ENCODE data around the gene MYO10.

MYO10 gene

GRCh38 chr5:16712620-16713019 is 223.5 kb downstream of the MYO10 start:
- no peak for TF ChIP-seq USF1 (IDR thresholded peaks at IDR 0.05)
- TF ChIP-seq TCF12 (IDR thresholded peaks at IDR 0.05; ENCODE audit: low read depth) = no peak
- no peak for TF ChIP-seq NFIC (IDR thresholded peaks at IDR 0.05)
- no peak for TF ChIP-seq ZBTB7A (IDR thresholded peaks at IDR 0.05; ENCODE audit: low read depth)
- no peak for TF ChIP-seq EP300 (IDR thresholded peaks at IDR 0.05; ENCODE audit: borderline replicate concordance)
- TF ChIP-seq EGR1 (IDR thresholded peaks at IDR 0.05) = no peak

- TF ChIP-seq CEBPB (IDR thresholded peaks at IDR 0.05) (no peak), ZBTB7A (IDR thresholded peaks at IDR 0.05; ENCODE audit: low read depth) (no peak), USF1 (IDR thresholded peaks at IDR 0.05) (no peak), TAF1 (IDR thresholded peaks at IDR 0.05; ENCODE audit: low read depth) (no peak), RAD21 (IDR thresholded peaks at IDR 0.05; ENCODE audit: low read depth) (no peak), MAX (IDR thresholded peaks at IDR 0.05) (no peak), EGR1 (IDR thresholded peaks at IDR 0.05) (no peak)
These were observed 223.9 kb downstream of the MYO10 start for GRCh38 chr5:16712178-16712577.

GRCh38 chr5:16709691-16710433 is 226.2 kb downstream of the MYO10 start:
- TF ChIP-seq MAX (IDR thresholded peaks at IDR 0.05) (no peak), CREB1 (IDR thresholded peaks at IDR 0.05; ENCODE audit: low read depth) (no peak), YY1 (IDR thresholded peaks at IDR 0.05; ENCODE audit: low read depth) (no peak), RAD21 (IDR thresholded peaks at IDR 0.05; ENCODE audit: low read depth) (no peak), EGR1 (IDR thresholded peaks at IDR 0.05) (no peak), TAF1 (IDR thresholded peaks at IDR 0.05; ENCODE audit: low read depth) (no peak), USF1 (IDR thresholded peaks at IDR 0.05) (no peak), ZBTB7A (IDR thresholded peaks at IDR 0.05; ENCODE audit: low read depth) (no peak), REST (IDR thresholded peaks at IDR 0.05; ENCODE audit: low read depth) (no peak), EP300 (IDR thresholded peaks at IDR 0.05; ENCODE audit: borderline replicate concordance) (no peak), CEBPB (IDR thresholded peaks at IDR 0.05) (no peak), FOXM1 (IDR thresholded peaks at IDR 0.05; ENCODE audit: borderline replicate concordance, low read depth) (no peak), TEAD4 (IDR thresholded peaks at IDR 0.05) (no peak), NFIC (IDR thresholded peaks at IDR 0.05) (no peak), TCF12 (IDR thresholded peaks at IDR 0.05; ENCODE audit: low read depth) (no peak)

GRCh38 chr5:16707869-16708192 is 228.3 kb downstream of the MYO10 start:
- TF ChIP-seq CREB1 (IDR thresholded peaks at IDR 0.05; ENCODE audit: low read depth) (no peak), CEBPB (IDR thresholded peaks at IDR 0.05) (no peak), NFIC (IDR thresholded peaks at IDR 0.05) (no peak), ZBTB7A (IDR thresholded peaks at IDR 0.05; ENCODE audit: low read depth) (no peak), FOXM1 (IDR thresholded peaks at IDR 0.05; ENCODE audit: borderline replicate concordance, low read depth) (no peak), RAD21 (IDR thresholded peaks at IDR 0.05; ENCODE audit: low read depth) (no peak), MAX (IDR thresholded peaks at IDR 0.05) (no peak), TEAD4 (IDR thresholded peaks at IDR 0.05) (no peak)

- TF ChIP-seq FOXM1 (IDR thresholded peaks at IDR 0.05; ENCODE audit: borderline replicate concordance, low read depth) (no peak), TEAD4 (IDR thresholded peaks at IDR 0.05) (no peak), EP300 (IDR thresholded peaks at IDR 0.05; ENCODE audit: borderline replicate concordance) (no peak), NFIC (IDR thresholded peaks at IDR 0.05) (no peak), YY1 (IDR thresholded peaks at IDR 0.05; ENCODE audit: low read depth) (no peak), RAD21 (IDR thresholded peaks at IDR 0.05; ENCODE audit: low read depth) (no peak), CREB1 (IDR thresholded peaks at IDR 0.05; ENCODE audit: low read depth) (no peak)
These were observed 228.8 kb downstream of the MYO10 start for GRCh38 chr5:16707168-16707868.

- TF ChIP-seq EGR1 (IDR thresholded peaks at IDR 0.05) = no peak
- no peak for TF ChIP-seq NFIC (IDR thresholded peaks at IDR 0.05)
- TF ChIP-seq TAF1 (IDR thresholded peaks at IDR 0.05; ENCODE audit: low read depth) = no peak
- TF ChIP-seq EP300 (IDR thresholded peaks at IDR 0.05; ENCODE audit: borderline replicate concordance) = no peak
- no peak for TF ChIP-seq MAX (IDR thresholded peaks at IDR 0.05)
- TF ChIP-seq TCF12 (IDR thresholded peaks at IDR 0.05; ENCODE audit: low read depth) = no peak
- TF ChIP-seq FOXM1 (IDR thresholded peaks at IDR 0.05; ENCODE audit: borderline replicate concordance, low read depth) = no peak
- no peak for TF ChIP-seq TEAD4 (IDR thresholded peaks at IDR 0.05)
- no peak for TF ChIP-seq ZBTB7A (IDR thresholded peaks at IDR 0.05; ENCODE audit: low read depth)
- no peak for TF ChIP-seq RAD21 (IDR thresholded peaks at IDR 0.05; ENCODE audit: low read depth)
- TF ChIP-seq CEBPB (IDR thresholded peaks at IDR 0.05) = no peak
- no peak for TF ChIP-seq USF1 (IDR thresholded peaks at IDR 0.05)
- no peak for TF ChIP-seq CREB1 (IDR thresholded peaks at IDR 0.05; ENCODE audit: low read depth)
- no peak for TF ChIP-seq REST (IDR thresholded peaks at IDR 0.05; ENCODE audit: low read depth)
These were observed 231.1 kb downstream of the MYO10 start for GRCh38 chr5:16704945-16705344.
